GM19397 (cell line): ENCODE data around the gene CPLX3.

Experiments
- ATAC-seq: cut with Tn5 transposase; IDR thresholded peaks from one replicate; pipeline ENCODE4 v1.9.1; 2021; ENCODE audit warnings: mild to moderate bottlenecking, moderate library complexity; ENCODE audit not compliant: unreplicated experiment

Gene CPLX3

GRCh38 chr15:74825866-74826265 is 561 bp upstream of the CPLX3 start:
- ATAC-seq, result no peak

- no peak for ATAC-seq
These were observed 494 bp downstream of the CPLX3 start for GRCh38 chr15:74826921-74827320.

- ATAC-seq, result no peak
These were observed 1.2 kb downstream of the CPLX3 start for GRCh38 chr15:74827614-74828013.

GRCh38 chr15:74828835-74829234 is 2.4 kb downstream of the CPLX3 start:
- ATAC-seq, result no peak

- ATAC-seq, result no peak
These were observed 3.1 kb downstream of the CPLX3 start for GRCh38 chr15:74829486-74829885.

- ATAC-seq, result no peak
These were observed 3.6 kb downstream of the CPLX3 start for GRCh38 chr15:74829991-74830390.

- ATAC-seq, result no peak
These were observed 4.4 kb downstream of the CPLX3 start for GRCh38 chr15:74830868-74831267.

- no peak for ATAC-seq
These were observed 5.5 kb downstream of the CPLX3 start for GRCh38 chr15:74831813-74832495.

- no peak for ATAC-seq
These were observed 6.4 kb downstream of the CPLX3 start for GRCh38 chr15:74832826-74833225.

- ATAC-seq, result no peak
These were observed 7.1 kb downstream of the CPLX3 start for GRCh38 chr15:74833376-74834107.

- no peak for ATAC-seq
These were observed 8.9 kb downstream of the CPLX3 start for GRCh38 chr15:74835312-74835823.

- no peak for ATAC-seq
These were observed 10.4 kb downstream of the CPLX3 start for GRCh38 chr15:74836846-74837245.

GRCh38 chr15:74837482-74838136 is 11.2 kb downstream of the CPLX3 start:
- no peak for ATAC-seq

- no peak for ATAC-seq
These were observed 11.7 kb downstream of the CPLX3 start for GRCh38 chr15:74838137-74838516.

- ATAC-seq, result no peak
These were observed 12.5 kb downstream of the CPLX3 start for GRCh38 chr15:74838746-74839525.

GRCh38 chr15:74839526-74840395 is 13.3 kb downstream of the CPLX3 start:
- ATAC-seq, result no peak

GRCh38 chr15:74840851-74841775 is 14.7 kb downstream of the CPLX3 start:
- no peak for ATAC-seq

GRCh38 chr15:74841891-74842373 is 15.5 kb downstream of the CPLX3 start:
- ATAC-seq, result no peak
